Measurements from ENCODE around the gene GPLD1.
A peak's percentile ranks its signal among the peaks of the same experiment; 100 is the strongest.
"Not testable (repeated sequence)": the region's sequence is repeated elsewhere in the genome, so short reads cannot be mapped to it uniquely, and the experiment has no call there.

The GPLD1 gene

DNA sequence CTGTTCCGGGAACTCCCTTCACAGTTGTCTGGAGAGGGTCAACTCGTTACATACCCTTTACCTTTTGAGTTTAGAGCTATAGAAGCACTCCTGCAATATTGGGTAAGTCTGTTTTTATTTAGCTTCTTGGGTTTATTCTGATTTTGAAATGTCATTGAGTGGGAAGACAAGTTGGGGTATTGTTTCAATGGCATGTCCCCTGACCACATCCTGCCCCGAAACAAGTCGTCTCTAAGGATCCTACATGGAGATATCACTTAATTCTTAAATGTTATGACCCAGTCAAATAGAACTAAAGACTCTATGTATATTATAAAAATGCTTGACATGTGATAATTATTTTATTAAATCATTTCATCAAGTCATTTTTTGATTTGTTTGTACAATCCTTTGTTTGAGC, 77.1 kb downstream of the GPLD1 start:
- DNase-seq (ENCODE audit: low read depth, low spot score) = no peak
- Histone ChIP-seq H3K4me3 (ENCODE audit: insufficient read length, low read depth) (no peak overlapping the region), H3K4me1 (ENCODE audit: insufficient read depth, insufficient read length) (no peaks in the 10 kb centered on the region), H3K36me3 (ENCODE audit: insufficient read depth, insufficient read length, low read length) (peaks cover 88% of the 10 kb centered on the region), H3K9me3 (ENCODE audit: insufficient read depth, low read length) (no peaks in the 10 kb centered on the region; the same call in 1 of the 2 replicates), H3K27me3 (ENCODE audit: insufficient read depth, insufficient read length) (no peaks in the 10 kb centered on the region), H3K9ac (ENCODE audit: insufficient read length, low read depth) (no peak overlapping the region)
- TF ChIP-seq YY1 (IDR thresholded peaks at IDR 0.05; ENCODE audit: insufficient read depth, insufficient read length) = no peak
- no peak for TF ChIP-seq ZNF274 (IDR thresholded peaks at IDR 0.05; ENCODE audit: low read depth, low read length)
- no peak for TF ChIP-seq SUZ12 (IDR thresholded peaks at IDR 0.05; ENCODE audit: extremely low read depth, insufficient read depth, insufficient read length)

- Histone ChIP-seq H3K4me3 (ENCODE audit: insufficient read length, low read depth) (no peak overlapping the region), H3K4me1 (ENCODE audit: insufficient read depth, insufficient read length) (no peaks in the 10 kb centered on the region), H3K9ac (ENCODE audit: insufficient read length, low read depth) (no peak overlapping the region), H3K9me3 (ENCODE audit: insufficient read depth, low read length) (no peaks in the 10 kb centered on the region; the same call in 1 of the 2 replicates), H3K27me3 (ENCODE audit: insufficient read depth, insufficient read length) (no peaks in the 10 kb centered on the region), H3K36me3 (ENCODE audit: insufficient read depth, insufficient read length, low read length) (peaks cover 80% of the 10 kb centered on the region)
- DNase-seq (ENCODE audit: low read depth, low spot score) = no peak
- TF ChIP-seq YY1 (IDR thresholded peaks at IDR 0.05; ENCODE audit: insufficient read depth, insufficient read length) (no peak), ZNF274 (IDR thresholded peaks at IDR 0.05; ENCODE audit: low read depth, low read length) (no peak), SUZ12 (IDR thresholded peaks at IDR 0.05; ENCODE audit: extremely low read depth, insufficient read depth, insufficient read length) (no peak)
Observed at GRCh38 chr6:24410622-24411021, 78.8 kb downstream of the GPLD1 start.

DNA sequence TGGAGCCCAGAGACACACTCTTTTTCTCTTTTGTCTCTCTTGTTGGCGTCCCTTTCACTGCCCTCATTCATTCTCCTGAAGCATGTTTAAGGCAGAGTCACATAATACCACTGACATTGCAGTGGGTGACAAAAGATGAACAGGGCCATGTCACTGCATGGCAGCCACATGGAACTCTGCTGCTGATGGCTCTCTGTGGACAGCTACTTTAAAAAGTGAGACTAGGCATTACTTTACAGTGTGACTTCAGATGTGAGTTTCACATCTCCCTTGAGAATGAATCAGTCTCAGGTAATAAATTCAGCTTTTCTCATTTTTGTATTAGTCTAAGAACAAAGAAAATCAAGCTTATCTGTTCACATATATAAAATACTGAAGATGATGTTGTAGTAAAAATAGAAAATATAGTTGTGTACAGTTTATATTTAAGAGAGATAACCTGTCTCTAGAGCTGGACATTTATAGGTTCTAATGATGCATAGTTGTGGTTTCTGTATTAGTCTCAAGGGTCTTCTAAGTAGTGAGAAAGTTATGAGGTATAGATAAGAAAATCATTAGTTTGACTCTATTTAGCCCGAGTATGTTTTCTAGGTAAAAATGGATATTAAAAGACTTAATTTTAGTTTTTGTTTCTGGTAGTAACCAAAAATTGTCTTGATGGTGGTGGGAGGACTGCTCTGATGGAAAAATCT, 80.5 kb downstream of the GPLD1 start:
- no peak overlapping the region for H3K9ac ChIP-seq (ENCODE audit: insufficient read length, low read depth)
- H3K36me3 ChIP-seq (ENCODE audit: insufficient read depth, insufficient read length, low read length) = peaks cover 85% of the 10 kb centered on the region
- no peaks in the 10 kb centered on the region; the same call in 1 of the 2 replicates for H3K9me3 ChIP-seq (ENCODE audit: insufficient read depth, low read length)
- no peaks in the 10 kb centered on the region for H3K27me3 ChIP-seq (ENCODE audit: insufficient read depth, insufficient read length)
- TF ChIP-seq ZNF274 (IDR thresholded peaks at IDR 0.05; ENCODE audit: low read depth, low read length) (no peak), SUZ12 (IDR thresholded peaks at IDR 0.05; ENCODE audit: extremely low read depth, insufficient read depth, insufficient read length) (no peak), YY1 (IDR thresholded peaks at IDR 0.05; ENCODE audit: insufficient read depth, insufficient read length) (no peak)
- DNase-seq (ENCODE audit: low read depth, low spot score) = no peak
- no peak overlapping the region for H3K4me3 ChIP-seq (ENCODE audit: insufficient read length, low read depth)
- no peaks in the 10 kb centered on the region for H3K4me1 ChIP-seq (ENCODE audit: insufficient read depth, insufficient read length)

GRCh38 chr6:24405262-24405661, 84.1 kb downstream of the GPLD1 start:
- no peak for DNase-seq (ENCODE audit: low read depth, low spot score)
- H3K9ac ChIP-seq (ENCODE audit: insufficient read length, low read depth) = peak overlapping the region; percentile 8
- no peaks in the 10 kb centered on the region for H3K4me1 ChIP-seq (ENCODE audit: insufficient read depth, insufficient read length)
- no peaks in the 10 kb centered on the region for H3K27me3 ChIP-seq (ENCODE audit: insufficient read depth, insufficient read length)
- peaks cover 54% of the 10 kb centered on the region for H3K36me3 ChIP-seq (ENCODE audit: insufficient read depth, insufficient read length, low read length)
- TF ChIP-seq ZNF274 (IDR thresholded peaks at IDR 0.05; ENCODE audit: low read depth, low read length) = no peak
- no peak overlapping the region for H3K4me3 ChIP-seq (ENCODE audit: insufficient read length, low read depth)
- H3K9me3 ChIP-seq (ENCODE audit: insufficient read depth, low read length) = no peaks in the 10 kb centered on the region

DNA sequence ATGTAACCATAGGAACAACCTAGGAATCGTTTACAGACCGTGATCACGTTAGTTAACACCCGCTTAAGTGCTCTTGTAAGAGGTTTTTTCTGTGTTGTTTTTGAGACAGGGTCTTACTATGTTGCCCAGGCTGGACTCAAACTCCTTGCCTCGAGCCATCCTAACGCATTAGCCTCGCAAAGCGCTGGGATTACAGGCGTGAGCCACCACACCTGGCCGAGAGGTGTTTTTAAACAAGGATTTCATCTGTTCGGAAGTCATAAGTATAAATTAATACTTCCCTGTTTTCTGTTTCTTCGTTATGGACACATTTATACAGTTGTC, 85.9 kb downstream of the GPLD1 start:
- peak overlapping the region; percentile 100 for H3K9ac ChIP-seq (ENCODE audit: insufficient read length, low read depth)
- peaks cover 37% of the 10 kb centered on the region for H3K36me3 ChIP-seq (ENCODE audit: insufficient read depth, insufficient read length, low read length)
- no peaks in the 10 kb centered on the region for H3K4me1 ChIP-seq (ENCODE audit: insufficient read depth, insufficient read length)
- H3K9me3 ChIP-seq (ENCODE audit: insufficient read depth, low read length) = no peaks in the 10 kb centered on the region
- H3K4me3 ChIP-seq (ENCODE audit: insufficient read length, low read depth) = peak overlapping the region; percentile 97
- no peaks in the 10 kb centered on the region for H3K27me3 ChIP-seq (ENCODE audit: insufficient read depth, insufficient read length)
- no peak for TF ChIP-seq YY1 (IDR thresholded peaks at IDR 0.05; ENCODE audit: insufficient read depth, insufficient read length)
- no peak for TF ChIP-seq SUZ12 (IDR thresholded peaks at IDR 0.05; ENCODE audit: extremely low read depth, insufficient read depth, insufficient read length)
- no peak for TF ChIP-seq ZNF274 (IDR thresholded peaks at IDR 0.05; ENCODE audit: low read depth, low read length)
- DNase-seq (ENCODE audit: low read depth, low spot score) = no peak

- H3K27me3 ChIP-seq (ENCODE audit: insufficient read depth, insufficient read length) = no peaks in the 10 kb centered on the region
- DNase-seq (ENCODE audit: low read depth, low spot score) = peak; percentile 51
- TF ChIP-seq YY1 (IDR thresholded peaks at IDR 0.05; ENCODE audit: insufficient read depth, insufficient read length) (no peak), ZNF274 (IDR thresholded peaks at IDR 0.05; ENCODE audit: low read depth, low read length) (no peak), SUZ12 (IDR thresholded peaks at IDR 0.05; ENCODE audit: extremely low read depth, insufficient read depth, insufficient read length) (no peak)
- peaks cover 32% of the 10 kb centered on the region for H3K36me3 ChIP-seq (ENCODE audit: insufficient read depth, insufficient read length, low read length)
- H3K9me3 ChIP-seq (ENCODE audit: insufficient read depth, low read length) = no peaks in the 10 kb centered on the region
- peak within 1 kb of the TSS; percentile 100 for H3K9ac ChIP-seq (ENCODE audit: insufficient read length, low read depth)
- no peaks in the 10 kb centered on the region for H3K4me1 ChIP-seq (ENCODE audit: insufficient read depth, insufficient read length)
- H3K4me3 ChIP-seq (ENCODE audit: insufficient read length, low read depth) = peak within 1 kb of the TSS; percentile 97
Observed at GRCh38 chr6:24402697-24403500, 86.5 kb downstream of the GPLD1 start, which contains the start of gene MRS2. MRS2 (plus strand) TSS chr6:24402936; CDS start chr6:24403047, 111 bp downstream.

DNA sequence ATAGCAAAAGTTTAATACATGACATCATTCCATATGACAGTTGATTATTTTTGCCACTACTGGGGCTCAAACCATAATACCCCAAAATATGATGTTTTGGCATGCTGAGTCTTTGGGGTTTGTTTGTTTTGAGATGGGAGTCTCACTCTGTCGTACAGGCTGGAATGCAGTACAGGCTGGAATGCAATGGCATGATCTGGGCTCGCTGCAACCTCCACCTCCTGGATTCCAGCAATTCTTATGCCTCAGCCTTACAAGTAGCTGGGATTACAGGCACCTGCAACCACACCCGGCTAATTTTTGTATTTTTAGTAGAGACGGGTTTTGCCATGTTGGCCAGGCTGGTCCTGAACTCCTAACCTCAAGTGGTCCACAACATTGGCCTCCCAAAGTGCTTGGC, 87.9 kb downstream of the GPLD1 start:
- H3K4me3 ChIP-seq (ENCODE audit: insufficient read length, low read depth) = no peak overlapping the region
- DNase-seq (ENCODE audit: low read depth, low spot score) = peak; percentile 36
- H3K9ac ChIP-seq (ENCODE audit: insufficient read length, low read depth) = no peak overlapping the region

DNA sequence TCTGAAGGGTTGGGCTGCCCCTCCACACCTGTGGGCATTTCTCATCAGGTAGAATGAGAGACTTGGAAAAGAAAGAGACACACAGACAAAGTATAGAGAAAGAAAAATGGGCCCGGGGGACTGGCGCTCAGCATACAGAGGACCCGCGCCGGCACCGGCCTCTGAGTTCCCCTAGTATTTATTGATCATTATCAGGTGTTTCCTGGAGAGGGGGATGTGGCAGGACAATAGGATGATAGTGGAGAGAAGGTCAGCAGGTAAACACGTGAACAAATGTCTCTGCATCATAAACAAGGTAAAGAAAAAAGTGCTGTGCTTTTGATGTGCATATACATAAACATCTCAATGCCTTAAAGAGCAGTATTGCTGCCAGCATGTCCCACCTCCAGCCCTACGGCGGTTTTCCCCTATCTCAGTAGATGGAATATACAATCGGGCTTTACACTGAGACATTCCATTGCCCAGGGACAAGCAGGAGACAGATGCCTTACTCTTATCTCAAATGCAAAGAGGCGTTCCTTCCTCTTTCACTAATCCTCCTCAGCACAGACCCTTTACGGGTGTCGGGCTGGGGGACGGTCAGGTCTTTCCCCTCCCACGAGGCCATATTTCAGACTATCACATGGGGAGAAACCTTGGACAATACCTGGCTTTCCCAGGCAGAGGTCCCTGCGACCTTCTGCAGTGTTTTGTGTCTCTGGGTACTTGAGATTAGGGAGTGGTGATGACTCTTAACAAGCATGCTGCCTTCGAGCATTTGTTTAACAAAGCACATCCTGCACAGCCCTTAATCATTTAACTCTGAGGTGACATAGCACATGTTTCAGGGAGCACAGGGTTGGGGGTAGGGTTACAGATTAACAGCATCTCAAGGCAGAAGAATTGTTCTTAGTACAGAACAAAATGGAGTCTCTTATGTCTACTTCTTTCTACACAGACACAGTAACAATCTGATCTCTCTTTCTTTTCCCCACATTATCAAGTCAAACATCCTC, 89.0 kb downstream of the GPLD1 start:
- H3K27me3 ChIP-seq (ENCODE audit: insufficient read depth, insufficient read length); H3K4me1 ChIP-seq (ENCODE audit: insufficient read depth, insufficient read length); H3K4me3 ChIP-seq (ENCODE audit: insufficient read length, low read depth); H3K9ac ChIP-seq (ENCODE audit: insufficient read length, low read depth): not testable (repeated sequence)
- Histone ChIP-seq H3K36me3 (ENCODE audit: insufficient read depth, insufficient read length, low read length) (peaks cover 13% of the 10 kb centered on the region), H3K9me3 (ENCODE audit: insufficient read depth, low read length) (peaks cover 17% of the 10 kb centered on the region)
- DNase-seq (ENCODE audit: low read depth, low spot score) = peak; percentile 28

More for the DNA sequence above, 87.9 kb downstream of the GPLD1 start:
- peaks cover 9% of the 10 kb centered on the region for H3K9me3 ChIP-seq (ENCODE audit: insufficient read depth, low read length)
- H3K27me3 ChIP-seq (ENCODE audit: insufficient read depth, insufficient read length) = no peaks in the 10 kb centered on the region
- peaks cover 21% of the 10 kb centered on the region for H3K36me3 ChIP-seq (ENCODE audit: insufficient read depth, insufficient read length, low read length)
- no peaks in the 10 kb centered on the region for H3K4me1 ChIP-seq (ENCODE audit: insufficient read depth, insufficient read length)
- TF ChIP-seq YY1 (IDR thresholded peaks at IDR 0.05; ENCODE audit: insufficient read depth, insufficient read length) (no peak), ZNF274 (IDR thresholded peaks at IDR 0.05; ENCODE audit: low read depth, low read length) (no peak), SUZ12 (IDR thresholded peaks at IDR 0.05; ENCODE audit: extremely low read depth, insufficient read depth, insufficient read length) (no peak)

Measured in NT2/D1 (cell line).